GM19468 (cell line): Measurements from ENCODE around the gene CFL2.

ENCODE experiments used
- ATAC-seq: cut with Tn5 transposase; IDR thresholded peaks from one replicate; pipeline ENCODE4 v1.9.1; 2021; ENCODE audit warnings: mild to moderate bottlenecking, moderate library complexity, moderate number of reproducible peaks; ENCODE audit not compliant: unreplicated experiment; ENCODE audit errors: extremely low read depth

Gene CFL2

DNA sequence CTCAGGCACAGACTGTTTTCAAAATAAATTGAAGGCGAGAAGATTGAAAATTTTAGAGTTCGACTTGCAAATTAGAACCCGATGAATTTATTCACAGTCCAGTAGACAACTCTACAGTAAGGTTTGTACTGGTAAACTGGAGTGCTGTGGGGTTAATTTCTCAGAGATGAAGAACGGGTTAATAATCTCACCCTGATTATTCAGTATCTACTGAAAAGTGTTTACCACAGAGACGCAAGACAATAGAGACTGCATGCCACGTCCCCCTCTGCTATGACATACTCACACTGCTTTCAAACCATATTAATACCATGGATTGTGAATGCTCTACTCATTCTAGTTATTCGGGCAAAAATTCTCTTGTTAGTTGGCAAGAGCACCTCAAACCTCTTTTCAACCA, 36.1 kb downstream of the CFL2 start:
- ATAC-seq = no peak

DNA sequence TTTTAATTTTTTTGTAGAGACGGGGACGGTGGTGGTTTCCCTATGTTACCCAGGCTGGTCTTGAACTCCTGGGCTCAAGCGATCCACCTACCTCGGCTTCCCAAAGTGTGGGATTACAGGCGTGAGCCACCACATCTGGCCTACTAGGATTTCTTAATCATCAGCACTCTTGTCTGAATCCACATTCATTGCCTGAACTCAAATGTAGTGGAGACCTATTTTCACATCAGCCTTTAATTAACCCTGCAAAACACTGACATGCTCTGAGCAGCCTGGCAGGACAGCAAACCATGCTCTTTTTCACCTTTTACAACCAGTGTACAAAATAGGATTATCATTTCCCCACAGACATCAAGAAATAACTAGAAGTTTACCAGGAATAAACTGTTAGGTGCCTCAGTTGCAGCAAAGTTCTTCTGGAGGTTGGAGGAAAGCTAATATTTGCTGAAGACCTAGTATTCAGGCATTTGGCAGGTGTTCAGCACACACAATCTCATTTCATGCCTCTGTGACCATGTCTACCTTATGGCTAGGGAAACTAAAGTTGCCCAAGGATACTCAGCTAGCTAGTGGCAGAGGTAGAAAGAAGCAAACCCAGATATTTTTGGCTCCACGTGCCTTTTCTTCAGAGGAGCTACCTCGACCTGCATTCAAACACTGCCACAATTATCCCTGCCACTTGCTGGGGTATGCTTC, 37.7 kb downstream of the CFL2 start:
- no peak for ATAC-seq

DNA sequence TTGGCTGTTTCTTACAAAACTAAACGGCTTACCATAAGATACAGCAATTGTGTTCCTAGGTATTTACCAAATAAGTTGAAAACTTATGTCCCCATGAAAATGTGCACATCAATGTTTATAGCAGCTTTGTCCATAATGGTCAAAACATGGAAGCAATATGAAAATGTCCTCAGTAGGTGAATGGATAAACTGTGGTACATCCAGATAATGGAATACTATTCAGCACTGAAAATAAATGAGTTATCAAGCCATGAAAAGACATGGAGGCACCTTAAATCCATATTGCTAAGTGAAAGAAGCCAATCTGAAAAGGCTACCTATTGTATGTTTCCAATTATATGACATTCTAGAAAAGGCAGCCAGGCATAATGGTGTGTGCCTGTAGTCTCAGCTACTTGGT, 40.7 kb downstream of the CFL2 start:
- ATAC-seq = no peak

DNA sequence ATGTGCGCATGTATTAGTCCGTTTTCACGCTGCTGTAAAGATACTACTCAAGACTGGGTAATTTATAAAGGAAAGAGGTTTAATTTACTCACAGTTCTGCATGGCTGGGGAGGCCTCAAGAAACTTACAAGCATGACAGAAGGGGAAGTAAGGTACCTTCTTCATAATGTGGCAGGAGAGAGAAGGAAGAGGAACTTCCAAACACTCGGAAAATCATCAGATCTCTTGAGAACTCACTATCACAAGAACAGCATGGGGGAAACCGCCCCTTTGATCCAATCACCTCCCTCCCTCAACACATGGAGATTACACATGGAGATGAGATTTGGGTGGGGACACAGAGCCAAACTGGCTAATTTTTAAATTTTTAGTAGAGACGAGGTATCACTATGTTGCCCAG, 42.7 kb downstream of the CFL2 start:
- no peak for ATAC-seq

DNA sequence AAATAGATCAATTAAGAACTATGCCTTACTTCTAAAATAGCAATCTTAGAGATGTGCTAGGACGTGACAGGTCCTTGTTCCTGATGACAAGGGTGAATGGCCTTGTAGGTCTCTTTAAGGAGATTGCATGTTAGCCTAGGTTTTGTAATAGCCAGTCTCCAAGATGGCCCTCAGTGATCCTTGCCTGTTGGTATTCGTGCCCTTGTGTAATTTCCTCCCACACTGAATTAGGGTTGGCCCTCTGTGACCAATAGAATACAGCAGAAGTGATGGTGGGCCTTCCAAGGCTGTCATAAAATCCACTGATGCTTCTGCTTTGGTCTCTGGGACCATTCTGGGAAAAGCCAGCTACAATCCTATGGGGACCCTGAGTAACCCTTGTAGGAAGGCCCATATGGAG, 46.3 kb downstream of the CFL2 start:
- ATAC-seq = no peak

DNA sequence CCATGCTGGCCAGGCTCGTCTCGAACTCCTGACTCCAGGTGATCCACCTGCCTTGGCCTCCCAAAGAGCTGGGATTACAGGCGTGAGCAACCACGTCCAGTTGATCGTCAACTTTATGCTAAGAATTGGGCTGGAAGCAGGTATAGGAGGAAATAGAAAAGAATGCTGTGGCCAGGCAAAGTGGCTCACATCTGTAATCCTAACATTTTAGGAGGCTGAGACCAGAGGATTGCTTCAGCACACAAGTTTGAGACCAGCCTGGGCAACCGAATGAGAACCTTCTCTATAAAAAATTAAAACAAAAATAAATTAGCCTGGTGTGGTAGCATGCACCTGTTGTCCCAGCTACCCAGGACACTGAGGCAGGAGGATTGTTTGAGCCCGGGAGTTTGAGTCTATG, 47.4 kb downstream of the CFL2 start:
- ATAC-seq = no peak

DNA sequence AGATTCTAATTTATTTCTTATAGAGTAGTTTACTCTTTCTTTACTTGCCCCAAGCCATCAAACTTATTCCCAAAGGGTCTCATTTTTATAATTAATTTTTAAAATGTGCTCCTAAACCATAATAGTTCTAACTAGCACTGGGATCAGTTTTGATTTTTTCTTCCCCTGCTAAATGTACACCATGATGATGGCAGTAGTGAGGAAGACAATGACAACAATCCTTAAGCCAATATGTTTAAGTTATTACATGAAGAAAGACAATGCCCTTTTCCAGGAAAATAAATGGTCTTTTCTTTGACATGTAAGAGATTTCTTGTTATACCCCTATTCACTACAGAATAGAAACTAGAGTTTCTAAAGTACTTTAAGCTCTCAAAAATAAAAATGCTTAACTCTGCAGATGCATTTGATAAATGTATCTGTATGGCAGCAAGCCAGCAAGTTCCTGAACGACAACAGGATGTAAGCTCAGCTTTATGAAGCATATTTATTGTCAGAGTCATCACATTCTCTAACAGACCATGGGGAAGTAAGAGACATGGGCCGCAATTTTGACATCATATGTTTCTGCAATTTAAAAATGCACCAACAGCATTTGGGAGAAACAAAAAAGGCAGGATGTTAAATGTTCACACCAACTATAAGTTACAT, 48.5 kb downstream of the CFL2 start:
- ATAC-seq = no peak

DNA sequence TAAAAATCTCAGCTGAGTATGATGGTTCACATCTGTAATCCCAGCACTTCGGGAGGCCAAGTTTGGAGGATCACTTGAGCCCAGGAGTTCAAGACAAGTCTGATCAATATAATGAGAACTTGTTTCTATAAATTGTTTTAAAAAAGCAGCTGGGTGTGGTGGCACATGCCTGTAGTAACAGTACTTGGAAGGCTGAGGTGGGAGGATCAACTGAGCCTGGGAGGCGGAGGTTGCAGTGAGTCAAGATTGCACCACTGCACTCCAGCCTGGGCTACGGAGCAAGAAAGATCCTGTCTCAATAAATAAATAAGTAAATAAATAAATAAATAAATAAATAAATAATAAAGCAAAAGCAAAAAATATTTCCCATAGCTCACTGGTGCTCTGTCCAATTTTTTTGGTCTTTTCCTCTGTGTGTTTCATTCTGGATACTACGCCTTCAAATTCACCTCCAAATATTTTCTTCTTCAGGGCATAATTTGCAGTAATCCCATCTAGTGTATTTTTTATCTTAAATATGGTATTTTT, 51.8 kb downstream of the CFL2 start:
- no peak for ATAC-seq

DNA sequence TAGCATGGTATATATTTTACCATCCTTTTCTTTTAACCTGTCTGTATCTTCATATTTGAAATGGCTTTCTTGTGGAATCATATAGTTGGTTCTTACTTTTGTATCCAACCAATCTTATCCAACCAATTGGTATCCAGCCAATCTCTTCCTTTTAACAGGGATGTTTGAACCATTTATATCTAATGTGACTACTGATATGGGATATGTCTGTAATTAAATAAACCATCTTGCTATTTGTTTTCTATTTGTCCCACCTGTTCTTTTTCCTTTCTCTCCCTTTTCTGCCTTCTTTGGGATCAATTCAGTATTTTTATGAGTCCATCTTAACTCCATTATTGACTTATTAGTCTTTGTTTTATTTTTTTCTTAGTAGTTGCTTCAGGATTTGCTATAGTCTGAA, 53.6 kb downstream of the CFL2 start:
- no peak for ATAC-seq
